SK-N-MC (cell line): ENCODE measurements around the gene NOTO.
A peak's percentile ranks its signal among the peaks of the same experiment; 100 is the strongest.

Experiments
- DNase-seq: peaks from one replicate; pipeline ENCODE4 v3.0.0-alpha.2; 2011; ENCODE audit warnings: low read depth, low spot score
- H3K27ac ChIP-seq: fragments of 200-600 bp; sonication (generic); 2 replicates; pipeline ENCODE4 v1.5.1; 2016; ENCODE audit warnings: mixed run types
- H3K36me3 ChIP-seq: fragments of 200-600 bp; sonication (generic); 2 replicates; pipeline ENCODE4 v1.6.1; 2017; ENCODE audit warnings: antibody characterized with exemption, low read length, mixed read lengths; ENCODE audit not compliant: insufficient read depth
- H3K4me3 ChIP-seq: fragments of 200-600 bp; sonication (generic); 2 replicates; pipeline ENCODE4 v1.5.1; 2016
- H3K9ac ChIP-seq: fragments of 200-600 bp; sonication (generic); 2 replicates; pipeline ENCODE4 v1.8.0; 2017; ENCODE audit warnings: mixed run types, mixed read lengths; ENCODE audit not compliant: insufficient read length
- H3K9me3 ChIP-seq: fragments of 200-600 bp; sonication (generic); 2 replicates; pipeline ENCODE4 v1.6.1; 2017; ENCODE audit warnings: low read depth, mild to moderate bottlenecking, antibody characterized with exemption, low read length, moderate library complexity, mixed read lengths
- EZH2 ChIP-seq: fragments of 200-600 bp; sonication (generic); IDR thresholded peaks from one replicate; pipeline ENCODE4 v1.6.1; 2017; ENCODE audit warnings: antibody characterized with exemption
- FOXP2 ChIP-seq: optimal IDR thresholded peaks from 2 replicates; pipeline ENCODE3; 2011; ENCODE audit warnings: mild to moderate bottlenecking, moderate library complexity; ENCODE audit not compliant: insufficient read depth; ENCODE audit errors: extremely low read length, control extremely low read depth
- POLR2AphosphoS5 ChIP-seq: IDR thresholded peaks from 2 replicates; pipeline ENCODE4 v1.6.1; 2012; ENCODE audit warnings: mild to moderate bottlenecking, low read depth, low read length, borderline replicate concordance

NOTO gene

DNA sequence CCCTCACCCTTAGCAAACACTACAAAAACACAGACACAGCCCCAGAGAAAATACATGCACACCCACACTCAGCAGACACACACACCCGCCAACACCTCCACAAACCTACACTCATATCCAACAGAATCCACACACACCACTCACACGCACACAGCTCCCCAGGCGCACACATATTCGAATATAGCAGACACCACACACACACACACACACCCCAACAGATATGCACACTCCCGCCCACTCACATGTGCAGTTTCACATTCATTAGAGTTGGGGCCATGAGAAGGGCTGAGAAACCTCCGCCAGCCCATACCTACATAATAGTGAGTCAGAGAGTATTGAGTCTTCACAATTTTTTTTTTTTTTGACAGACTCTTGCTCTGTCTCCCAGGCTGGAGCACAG, 29.4 kb upstream of the NOTO start:
- no peak overlapping the region for H3K4me3 ChIP-seq
- no peak for DNase-seq
- no peak for TF ChIP-seq EZH2
- no peak for TF ChIP-seq FOXP2
- TF ChIP-seq POLR2AphosphoS5 = no peak
- no peak overlapping the region for H3K9ac ChIP-seq
- no peaks in the 10 kb centered on the region for H3K36me3 ChIP-seq
- H3K27ac ChIP-seq = no peak overlapping the region
- no peaks in the 10 kb centered on the region for H3K9me3 ChIP-seq

- H3K9me3 ChIP-seq = no peaks in the 10 kb centered on the region
- H3K4me3 ChIP-seq = no peak overlapping the region
- no peaks in the 10 kb centered on the region for H3K36me3 ChIP-seq
- H3K27ac ChIP-seq = no peak overlapping the region
- H3K9ac ChIP-seq = no peak overlapping the region
- TF ChIP-seq FOXP2 (no peak), POLR2AphosphoS5 (no peak), EZH2 (no peak)
- no peak for DNase-seq
These were observed 28.6 kb upstream of the NOTO start for GRCh38 chr2:73173781-73174180.

GRCh38 chr2:73174244-73174643, 28.1 kb upstream of the NOTO start:
- Histone ChIP-seq H3K9me3 (no peaks in the 10 kb centered on the region), H3K9ac (no peak overlapping the region), H3K36me3 (no peaks in the 10 kb centered on the region), H3K27ac (no peak overlapping the region), H3K4me3 (no peak overlapping the region)
- no peak for DNase-seq
- TF ChIP-seq EZH2 (no peak), FOXP2 (no peak), POLR2AphosphoS5 (no peak)

DNA sequence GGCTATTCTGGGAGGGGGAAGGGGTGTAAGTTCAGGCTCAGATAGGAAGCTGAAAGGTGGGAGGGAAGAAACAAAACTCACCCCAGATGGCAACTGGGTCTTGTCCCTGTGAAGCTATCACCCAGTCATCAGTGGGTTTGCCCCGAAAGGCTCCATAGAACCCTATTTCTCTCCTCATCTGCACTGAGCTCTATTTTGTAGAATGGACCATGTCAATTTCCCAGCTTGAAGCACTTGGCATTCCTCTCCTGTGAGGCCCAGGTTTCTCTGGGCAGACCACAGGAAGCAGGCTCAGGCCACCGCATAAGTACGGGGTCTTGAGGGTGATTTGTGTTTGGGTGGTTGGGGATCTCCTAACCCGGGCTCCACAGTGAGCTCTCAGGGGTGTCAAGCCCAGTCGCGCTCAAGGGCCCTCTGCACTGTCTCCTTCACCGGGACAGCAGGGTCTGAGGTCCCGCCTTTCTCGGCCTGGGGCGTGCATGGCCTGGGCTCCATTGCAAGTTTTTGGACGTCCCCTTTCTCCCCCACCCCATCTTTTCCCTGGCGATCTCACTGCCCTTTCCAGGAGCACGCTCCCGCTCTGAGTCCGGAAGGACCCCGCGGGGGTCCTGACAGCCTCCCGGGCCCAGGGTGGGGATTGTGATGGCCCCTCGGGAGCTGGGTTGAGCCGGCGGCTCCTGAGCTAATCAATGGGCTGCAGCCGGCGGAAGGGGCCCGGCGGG, 27.3 kb upstream of the NOTO start:
- TF ChIP-seq EZH2 = no peak
- no peak for TF ChIP-seq FOXP2
- no peak for TF ChIP-seq POLR2AphosphoS5
- no peaks in the 10 kb centered on the region for H3K36me3 ChIP-seq
- H3K9me3 ChIP-seq = no peaks in the 10 kb centered on the region
- H3K27ac ChIP-seq = no peak overlapping the region
- H3K9ac ChIP-seq = peak overlapping the region; percentile 15
- H3K4me3 ChIP-seq = peak overlapping the region; percentile 30; the same call in 1 of the 2 replicates
- no peak for DNase-seq

GRCh38 chr2:73175663-73176204, 26.6 kb upstream of the NOTO start:
- Histone ChIP-seq H3K9me3 (no peaks in the 10 kb centered on the region), H3K9ac (peak overlapping the region; percentile 15), H3K4me3 (peak overlapping the region; percentile 30; the same call in 1 of the 2 replicates), H3K36me3 (no peaks in the 10 kb centered on the region), H3K27ac (no peak overlapping the region)
- DNase-seq = no peak
- TF ChIP-seq FOXP2 = no peak
- no peak for TF ChIP-seq EZH2
- no peak for TF ChIP-seq POLR2AphosphoS5

- Histone ChIP-seq H3K9ac (no peak overlapping the region), H3K27ac (no peak overlapping the region), H3K4me3 (no peak overlapping the region), H3K9me3 (no peaks in the 10 kb centered on the region), H3K36me3 (no peaks in the 10 kb centered on the region)
- DNase-seq = no peak
- TF ChIP-seq POLR2AphosphoS5 (no peak), EZH2 (no peak), FOXP2 (no peak)
These were observed 26.0 kb upstream of the NOTO start for GRCh38 chr2:73176205-73176880.

DNA sequence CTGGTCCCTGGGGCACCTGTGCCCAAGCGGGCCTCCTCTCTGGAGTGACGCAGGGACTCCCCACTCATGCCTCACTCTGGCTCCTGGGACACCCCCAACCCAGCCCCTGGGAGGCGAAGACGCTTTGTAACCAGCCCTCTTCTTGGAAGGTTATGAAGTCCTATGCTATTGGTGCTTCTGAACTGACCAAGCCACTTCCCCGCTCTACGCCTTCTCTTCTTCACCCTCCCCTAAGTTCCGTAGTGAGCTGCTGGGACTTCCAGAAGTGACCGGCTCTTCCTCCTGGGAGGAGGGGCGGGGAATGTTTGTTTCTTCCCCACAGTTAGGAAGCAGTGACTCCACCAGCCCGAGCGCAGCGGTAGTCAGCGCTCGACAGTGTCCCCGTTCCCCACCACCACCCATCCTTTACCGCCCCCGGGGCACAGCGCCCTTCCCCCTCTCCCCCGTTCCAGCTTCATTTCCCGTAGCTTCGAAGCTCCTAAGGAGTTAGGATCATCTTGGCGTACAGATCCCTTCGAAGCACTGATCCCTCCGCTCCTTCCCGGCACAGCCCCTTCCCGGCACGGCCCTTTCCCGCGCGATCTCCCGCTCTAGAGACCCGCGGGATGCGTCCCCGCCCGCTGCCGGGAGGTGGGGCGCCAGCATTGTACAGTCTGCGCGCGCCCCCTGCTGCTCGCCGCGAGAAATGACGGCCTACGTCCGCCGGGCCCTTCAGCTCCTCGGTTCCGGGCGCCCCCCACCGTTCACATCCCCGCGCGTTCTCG, 25.3 kb upstream of the NOTO start:
- no peak for DNase-seq
- peak overlapping the region; percentile 80 for H3K4me3 ChIP-seq
- no peaks in the 10 kb centered on the region for H3K9me3 ChIP-seq
- H3K27ac ChIP-seq = 0 out of 2 replicates have a peak overlapping the region, but pooled peaks have one; percentile 42
- peak overlapping the region; percentile 84 for H3K9ac ChIP-seq
- no peaks in the 10 kb centered on the region for H3K36me3 ChIP-seq
- no peak for TF ChIP-seq EZH2
- peak; percentile 50; the same call in 1 of the 2 replicates for TF ChIP-seq POLR2AphosphoS5
